Measurements from ENCODE around the gene KRT20.

Gene KRT20

GRCh38 chr17:40850293-40850972, 34.6 kb downstream of the KRT20 start:
- DNase-seq (ENCODE audit: low read depth) = no peak

DNA sequence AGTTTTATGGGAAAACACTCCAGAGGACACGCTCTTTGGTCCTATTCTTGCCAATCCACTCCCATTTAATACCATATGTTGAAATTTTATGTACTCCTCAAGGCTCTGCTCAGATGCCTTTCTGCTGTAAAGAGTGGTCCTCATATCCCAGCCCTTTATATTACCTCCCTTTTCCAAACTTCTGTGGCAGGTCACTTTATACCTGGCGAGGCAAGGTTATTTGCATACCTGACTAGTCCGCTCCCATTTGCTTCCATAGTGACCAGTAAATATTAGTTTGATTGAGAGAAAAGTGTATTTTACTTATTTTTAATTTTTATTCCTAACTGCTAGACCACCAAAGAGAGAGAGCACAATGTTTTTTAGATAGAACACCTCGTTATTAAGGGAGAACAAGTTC, 35.3 kb downstream of the KRT20 start:
- DNase-seq (ENCODE audit: low read depth) = no peak

- no peak for DNase-seq (ENCODE audit: low read depth)
Measured at GRCh38 chr17:40848583-40849235, 36.3 kb downstream of the KRT20 start.

DNA sequence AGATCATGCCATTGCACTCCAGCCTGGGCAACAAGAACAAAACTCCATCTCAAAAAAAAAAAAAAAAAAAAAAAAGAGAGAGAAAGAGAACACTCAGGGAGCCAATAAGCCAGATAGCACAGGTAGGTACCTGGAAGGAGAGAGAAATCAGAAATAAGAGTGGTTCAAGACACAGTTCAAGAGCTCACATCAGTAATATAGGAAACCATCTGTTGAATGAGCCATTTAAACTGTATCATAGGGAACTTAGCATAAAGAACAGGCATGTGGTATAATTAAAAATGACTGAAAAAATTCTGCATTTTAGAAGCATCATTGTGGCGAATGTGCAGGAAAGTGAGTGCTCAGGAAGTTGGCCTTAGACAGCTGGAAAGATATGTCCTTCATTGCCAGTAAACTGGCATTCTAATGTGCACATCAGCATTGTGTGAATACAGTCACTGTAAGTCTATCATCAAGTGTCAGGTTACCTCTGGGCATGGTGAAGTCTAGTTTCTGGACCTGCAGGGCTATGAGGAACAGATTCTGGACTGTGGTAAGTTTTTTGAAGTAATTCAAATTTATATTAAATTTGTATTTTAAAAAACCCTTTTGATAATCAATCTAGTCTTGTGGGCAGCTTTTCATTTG, 38.4 kb downstream of the KRT20 start:
- no peak for DNase-seq (ENCODE audit: low read depth)

DNA sequence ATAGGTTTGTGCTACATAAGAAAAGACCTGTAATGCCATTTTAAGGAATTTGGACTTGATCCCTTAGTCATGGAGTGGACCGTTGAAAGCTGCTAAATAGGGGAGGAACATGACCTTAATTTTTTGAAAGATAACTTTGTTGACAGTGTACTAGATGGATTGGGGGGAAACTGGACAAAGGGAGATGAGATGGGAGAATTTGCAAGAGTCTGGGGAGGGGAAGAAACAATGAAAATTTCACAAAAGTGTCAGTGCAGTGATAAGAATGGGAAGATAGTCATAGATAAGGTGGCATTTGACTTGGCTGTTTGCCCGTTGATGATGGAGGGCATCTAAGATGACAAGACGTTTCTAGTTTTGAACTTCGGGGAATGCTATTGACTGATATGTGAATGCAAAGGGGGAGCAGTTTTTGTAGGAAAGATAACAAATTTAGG, 40.4 kb downstream of the KRT20 start:
- no peak for DNase-seq (ENCODE audit: low read depth)

DNA sequence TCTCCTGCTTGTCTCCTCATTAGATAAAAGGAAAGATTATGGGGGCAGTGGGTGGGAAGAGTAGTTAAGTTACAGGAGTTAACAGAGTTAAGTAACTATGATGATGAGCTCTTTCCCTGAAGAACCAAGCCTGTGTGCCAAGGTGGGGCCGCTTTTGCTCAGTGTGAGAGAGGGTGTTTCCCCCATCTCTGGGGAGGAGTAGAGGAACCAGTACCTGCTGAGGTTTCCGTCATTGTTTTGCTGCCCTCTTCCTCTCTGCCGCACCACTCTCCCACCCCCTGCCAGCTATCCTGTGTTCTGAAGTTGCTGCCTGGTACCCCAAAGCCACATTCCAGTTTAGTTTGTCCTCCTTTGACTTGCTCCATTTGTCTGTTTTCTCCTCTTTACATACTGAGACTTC, 41.8 kb downstream of the KRT20 start:
- DNase-seq (ENCODE audit: low read depth) = no peak

DNA sequence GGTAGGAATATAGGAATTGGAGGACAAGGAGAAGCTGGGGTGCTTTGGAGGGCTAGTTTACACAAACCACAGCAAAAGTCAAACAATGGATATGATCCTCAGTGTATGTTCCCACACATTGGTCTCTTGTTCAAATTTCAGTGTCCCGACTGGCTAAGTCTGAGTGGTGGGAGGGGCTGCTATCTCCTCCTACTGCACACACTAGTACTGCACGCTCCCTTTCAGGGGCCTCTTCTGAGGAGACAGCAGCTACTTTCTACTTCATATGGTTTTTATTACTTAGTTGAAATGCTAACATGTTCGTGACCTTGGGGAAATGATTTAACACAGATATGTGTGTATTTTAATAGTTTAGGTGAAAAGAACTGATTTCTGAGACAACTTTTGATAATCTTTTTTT, 43.8 kb downstream of the KRT20 start:
- DNase-seq (ENCODE audit: low read depth) = no peak

DNA sequence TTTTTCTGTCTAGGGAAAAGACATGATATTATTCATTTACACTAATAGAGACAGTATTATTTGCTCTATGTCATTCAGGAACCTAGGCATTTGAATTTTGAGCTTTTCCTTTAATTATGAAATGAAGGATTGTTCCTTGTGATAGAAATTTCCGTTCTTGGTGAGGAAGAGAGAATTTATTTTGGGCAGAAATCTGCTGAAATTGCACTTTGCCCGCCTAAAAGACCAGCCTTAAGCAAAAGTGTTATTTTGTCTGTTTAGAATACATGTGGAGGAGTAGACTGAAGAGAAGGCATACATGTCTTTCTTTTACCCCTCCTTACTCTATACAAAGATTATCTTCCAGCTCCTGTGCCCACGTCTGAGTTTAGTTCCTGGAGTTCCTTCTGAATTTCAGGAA, 45.8 kb downstream of the KRT20 start:
- no peak for DNase-seq (ENCODE audit: low read depth)

- no peak for DNase-seq (ENCODE audit: low read depth)
Measured at GRCh38 chr17:40836020-40836419, 49.0 kb downstream of the KRT20 start.

- DNase-seq (ENCODE audit: low read depth) = no peak
Measured at GRCh38 chr17:40833882-40834281, 51.2 kb downstream of the KRT20 start.

DNA sequence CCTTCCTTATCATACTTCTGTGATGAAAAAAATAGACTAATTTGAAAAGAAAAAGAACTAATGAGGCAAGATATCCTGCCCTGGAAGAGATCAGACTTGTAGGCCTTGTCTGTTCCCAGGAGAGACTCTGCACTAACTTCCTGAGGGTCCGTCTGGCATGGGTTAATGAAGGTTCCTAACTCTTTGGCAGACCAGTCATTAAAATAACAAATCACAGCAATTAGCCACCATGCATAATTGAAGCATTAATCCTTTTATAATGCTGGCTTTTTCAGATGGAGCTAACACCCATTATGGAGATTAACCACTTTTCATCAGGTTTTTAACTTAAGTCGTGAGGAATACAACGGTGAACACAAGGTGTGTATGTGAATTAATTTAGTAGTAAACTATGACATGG, 52.2 kb downstream of the KRT20 start:
- DNase-seq (ENCODE audit: low read depth) = no peak

DNA sequence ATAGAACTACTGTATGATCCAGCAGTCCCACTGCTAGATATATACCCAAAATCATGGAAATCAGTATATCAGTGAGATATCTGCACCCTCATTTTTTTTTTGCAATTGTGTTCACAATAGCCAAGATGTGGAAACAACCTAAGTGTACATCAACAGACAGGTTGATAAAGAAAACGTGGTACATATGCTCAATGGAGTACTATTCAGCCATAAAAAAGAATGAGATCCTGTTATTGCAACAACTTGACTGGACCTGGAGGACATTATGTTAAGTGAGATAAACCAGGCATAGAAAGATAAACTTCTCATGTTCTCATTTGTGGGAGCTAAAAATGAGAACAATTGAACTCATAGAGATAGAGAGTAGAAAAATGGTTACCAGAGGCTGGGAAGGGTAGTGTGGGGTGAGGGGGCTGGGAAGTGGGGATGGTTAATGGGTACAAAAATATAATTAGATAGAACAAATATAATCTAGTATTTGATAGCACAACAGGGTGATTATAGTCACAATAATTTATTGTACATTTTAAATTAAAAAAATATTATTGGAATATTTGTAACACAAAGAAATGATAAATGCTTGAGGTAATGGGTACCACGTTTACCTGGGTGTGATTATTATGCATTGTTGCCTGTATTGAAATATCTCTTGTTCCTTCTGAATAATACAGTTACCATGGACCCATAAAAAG, 54.8 kb downstream of the KRT20 start:
- DNase-seq (ENCODE audit: low read depth) = no peak

GRCh38 chr17:40828454-40829044, 56.5 kb downstream of the KRT20 start:
- no peak for DNase-seq (ENCODE audit: low read depth)

GRCh38 chr17:40827746-40828453, 57.1 kb downstream of the KRT20 start:
- peak; percentile 49 for DNase-seq (ENCODE audit: low read depth)
